ENCODE results near the gene UBXN1. TPM values are rescaled to one million over a fixed set of nuclear protein-coding genes. Genes with fewer than 3 reads are reported as not detected.

Gene UBXN1
- total RNA-seq, 1 experiment from 2014 or later, result 118 TPM

- Histone ChIP-seq H3K9me3 (no peaks in the 10 kb centered on the region), H3K36me3 (ENCODE audit: control insufficient read depth, insufficient read depth, low read length) (peaks cover 5% of the 10 kb centered on the region), H3K4me3 (ENCODE audit: low read depth, low read length) (no peak overlapping the region), H3K27me3 (replicated peaks; ENCODE audit: control insufficient read depth, insufficient read depth, low read length) (no peaks in the 10 kb centered on the region), H3K4me1 (peaks cover 19% of the 10 kb centered on the region)
- Mint-ChIP-seq H3K36me3 (ENCODE audit: insufficient read depth, unreplicated experiment) (peaks cover 59% of the 10 kb centered on the region), H3K9me3 (ENCODE audit: unreplicated experiment) (no peaks in the 10 kb centered on the region), H3K4me3 (ENCODE audit: unreplicated experiment) (peak overlapping the region; percentile 91), H3K27ac (ENCODE audit: unreplicated experiment) (peak overlapping the region; percentile 91), H3K27me3 (ENCODE audit: insufficient read depth, unreplicated experiment) (no peaks in the 10 kb centered on the region), H3K4me1 (ENCODE audit: low read depth, unreplicated experiment) (peaks cover under 1% of the 10 kb centered on the region)
- CTCF ChIA-PET, result interaction anchor here (1.6 kb wide), 1 partner anchor 56 kb away, joined by 11 read pairs; the partner anchor contains the start of gene TUT1
- intact Hi-C loops (cut with micrococcal nuclease; ENCODE audit: unreplicated experiment), result loop anchor here (1.0 to 5.0 kb wide), 4 partner anchors 18 to 56 kb away; partner anchors contain the start of genes C11orf98, CSKMT, EML3 and ROM1
- BruUV-seq (replicated peaks), result no TSS peak
- TF ChIP-seq CTCF (IDR thresholded peaks at IDR 0.05; ENCODE audit: insufficient read depth in 1 of 2, low read depth in 1 of 2, low read length in 1 of 2, severe bottlenecking in 1 of 2, unreplicated experiment in 1 of 2), result no peak
- DNase-seq, result no peak
- POLR2A ChIA-PET, result interaction anchor here (0.6 to 4.5 kb wide), 11 partner anchors 18 to 194 kb away, joined by 3 to 43 read pairs (median 4); partner anchors contain the start of genes B3GAT3, C11orf98, CSKMT and LBHD1
These were observed 31.9 kb downstream of the UBXN1 start for GRCh38 chr11:62646825-62647608.

- BruUV-seq (replicated peaks), result TSS peak; percentile 51
- DNase-seq, result peak; percentile 99
- no peaks in the 10 kb centered on the region for H3K27me3 ChIP-seq (replicated peaks; ENCODE audit: control insufficient read depth, insufficient read depth, low read length)
- no peak for TF ChIP-seq CTCF (IDR thresholded peaks at IDR 0.05; ENCODE audit: insufficient read depth in 1 of 2, low read depth in 1 of 2, low read length in 1 of 2, severe bottlenecking in 1 of 2, unreplicated experiment in 1 of 2)
- peak within 1 kb of the TSS; percentile 66 for H3K4me3 ChIP-seq (ENCODE audit: low read depth, low read length)
- Mint-ChIP-seq H3K9me3 (ENCODE audit: unreplicated experiment) (no peaks in the 10 kb centered on the region), H3K4me3 (ENCODE audit: unreplicated experiment) (peak within 1 kb of the TSS; percentile 91), H3K27ac (ENCODE audit: unreplicated experiment) (peak within 1 kb of the TSS; percentile 91), H3K36me3 (ENCODE audit: insufficient read depth, unreplicated experiment) (peaks cover 65% of the 10 kb centered on the region), H3K27me3 (ENCODE audit: insufficient read depth, unreplicated experiment) (no peaks in the 10 kb centered on the region), H3K4me1 (ENCODE audit: low read depth, unreplicated experiment) (no peaks in the 10 kb centered on the region)
- POLR2A ChIA-PET, result interaction anchor here (0.6 to 4.5 kb wide), 16 partner anchors 18 to 387 kb away, joined by 3 to 43 read pairs (median 4); partner anchors contain the start of genes B3GAT3, C11orf98, CSKMT and LBHD1
- H3K9me3 ChIP-seq, result no peaks in the 10 kb centered on the region
- intact Hi-C loops (cut with micrococcal nuclease; ENCODE audit: unreplicated experiment), result loop anchor here (1.0 to 5.0 kb wide), 4 partner anchors 19 to 55 kb away; partner anchors contain the start of genes C11orf98, CSKMT, EML3 and ROM1
- CTCF ChIA-PET, result interaction anchor here (0.7 to 1.6 kb wide), 2 partner anchors 55 to 108 kb away, joined by 4 to 11 read pairs; partner anchors contain the start of genes TUT1 and ZBTB3
- H3K36me3 ChIP-seq (ENCODE audit: control insufficient read depth, insufficient read depth, low read length), result peaks cover 5% of the 10 kb centered on the region
- peaks cover 17% of the 10 kb centered on the region for H3K4me1 ChIP-seq
These were observed 32.7 kb downstream of the UBXN1 start, which contains the start of gene GANAB for GRCh38 chr11:62645946-62646824. Gene GANAB, minus strand, starts transcription at chr11:62646613. Its CDS starts 14 bp downstream, at chr11:62646599.

Measured in Caco-2 (cell line).